ENCODE measurements around the gene ZBED3.
"Not testable (repeated sequence)": the region's sequence is repeated elsewhere in the genome, so short reads cannot be mapped to it uniquely, and the experiment has no call there.

ZBED3 gene

DNA sequence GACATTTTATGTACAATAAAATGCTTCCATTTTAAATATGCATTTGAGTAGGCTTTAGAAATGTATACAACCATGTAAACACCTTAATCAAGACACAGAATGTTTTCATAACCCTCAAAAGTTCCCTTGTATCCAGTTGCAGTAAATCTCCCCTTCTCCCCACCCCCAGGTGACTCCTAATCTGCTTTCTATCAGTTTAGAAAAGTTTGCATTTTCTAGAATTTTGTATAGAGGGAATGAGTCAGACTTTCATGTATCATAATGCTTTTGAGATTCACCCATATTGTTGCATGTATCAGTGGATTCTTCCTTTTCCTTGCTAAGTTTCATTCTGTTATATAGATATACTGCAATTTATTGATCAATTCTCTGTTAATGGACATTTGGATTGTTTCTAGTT, 17.7 kb upstream of the ZBED3 start:
- no peaks in the 10 kb centered on the region for H3K36me3 ChIP-seq (ENCODE audit: insufficient read depth, low read length)
- H3K4me3 ChIP-seq (ENCODE audit: low read depth, low read length), result no peak overlapping the region
- H3K4me1 ChIP-seq (ENCODE audit: control insufficient read depth, insufficient read depth, low read length, unreplicated experiment), result peaks cover 8% of the 10 kb centered on the region
- no peaks in the 10 kb centered on the region for H3K79me2 ChIP-seq (ENCODE audit: control insufficient read depth, insufficient read depth, low read length, unreplicated experiment)
- H3K27me3 ChIP-seq (ENCODE audit: insufficient read depth, low read length), result no peaks in the 10 kb centered on the region
- no peak overlapping the region for H3K27ac ChIP-seq (ENCODE audit: low read depth, low read length)
- no peak overlapping the region for H2AFZ ChIP-seq (ENCODE audit: low read length, unreplicated experiment)

DNA sequence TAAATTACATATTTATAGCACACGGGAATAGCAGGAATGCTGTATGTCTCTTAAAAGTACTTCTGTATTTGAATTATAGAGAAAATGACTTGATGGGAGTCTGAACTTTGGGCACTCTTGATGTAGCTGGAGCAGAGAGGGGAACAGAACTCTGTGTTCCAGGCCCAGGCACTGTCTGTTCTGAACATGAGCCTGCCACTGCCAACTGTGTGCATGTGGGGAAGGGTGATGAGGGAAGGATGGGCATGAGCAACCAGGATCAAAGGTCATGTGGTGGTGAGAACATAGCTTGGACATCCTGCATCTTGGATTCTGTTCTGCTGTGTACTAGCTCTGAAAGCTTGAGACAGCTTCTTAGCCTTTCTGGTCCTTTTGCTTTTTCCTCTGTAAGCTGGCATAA, 16.4 kb upstream of the ZBED3 start:
- no peak overlapping the region for H3K4me3 ChIP-seq (ENCODE audit: low read depth, low read length)
- peaks cover 8% of the 10 kb centered on the region for H3K4me1 ChIP-seq (ENCODE audit: control insufficient read depth, insufficient read depth, low read length, unreplicated experiment)
- H3K27me3 ChIP-seq (ENCODE audit: insufficient read depth, low read length), result no peaks in the 10 kb centered on the region
- no peaks in the 10 kb centered on the region for H3K79me2 ChIP-seq (ENCODE audit: control insufficient read depth, insufficient read depth, low read length, unreplicated experiment)
- no peak overlapping the region for H3K27ac ChIP-seq (ENCODE audit: low read depth, low read length)
- H3K36me3 ChIP-seq (ENCODE audit: insufficient read depth, low read length), result no peaks in the 10 kb centered on the region
- no peak overlapping the region for H2AFZ ChIP-seq (ENCODE audit: low read length, unreplicated experiment)

DNA sequence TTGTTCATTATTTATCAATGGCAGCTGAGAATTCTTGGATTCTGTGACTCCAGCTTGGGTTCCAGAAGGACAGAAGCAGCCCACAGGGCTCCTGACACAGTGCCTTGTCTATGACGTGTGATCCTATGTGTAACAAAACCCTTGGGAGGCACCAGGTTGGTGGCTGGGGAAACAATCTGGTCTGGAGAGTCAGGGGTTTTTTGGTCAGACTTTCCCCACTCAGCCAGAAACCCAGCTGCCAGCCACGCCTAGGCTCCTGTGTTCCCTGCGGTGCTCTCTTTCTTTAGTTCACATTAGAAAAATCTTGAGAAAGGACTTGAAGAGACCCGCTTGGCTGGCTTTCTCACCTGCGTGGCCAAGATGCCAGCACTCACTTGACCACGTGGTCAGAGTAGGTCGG, 15.5 kb upstream of the ZBED3 start:
- peaks cover 8% of the 10 kb centered on the region for H3K4me1 ChIP-seq (ENCODE audit: control insufficient read depth, insufficient read depth, low read length, unreplicated experiment)
- H3K36me3 ChIP-seq (ENCODE audit: insufficient read depth, low read length), result no peaks in the 10 kb centered on the region
- H3K79me2 ChIP-seq (ENCODE audit: control insufficient read depth, insufficient read depth, low read length, unreplicated experiment), result no peaks in the 10 kb centered on the region
- no peak overlapping the region for H3K4me3 ChIP-seq (ENCODE audit: low read depth, low read length)
- no peak overlapping the region for H2AFZ ChIP-seq (ENCODE audit: low read length, unreplicated experiment)
- no peak overlapping the region for H3K27ac ChIP-seq (ENCODE audit: low read depth, low read length)
- no peaks in the 10 kb centered on the region for H3K27me3 ChIP-seq (ENCODE audit: insufficient read depth, low read length)

GRCh38 chr5:77101298-77101697, 14.2 kb upstream of the ZBED3 start:
- H3K36me3 ChIP-seq (ENCODE audit: insufficient read depth, low read length), result no peaks in the 10 kb centered on the region
- H3K27ac ChIP-seq (ENCODE audit: low read depth, low read length), result no peak overlapping the region
- H2AFZ ChIP-seq (ENCODE audit: low read length, unreplicated experiment), result no peak overlapping the region
- no peak overlapping the region for H3K4me3 ChIP-seq (ENCODE audit: low read depth, low read length)
- H3K4me1 ChIP-seq (ENCODE audit: control insufficient read depth, insufficient read depth, low read length, unreplicated experiment), result peaks cover 8% of the 10 kb centered on the region
- no peaks in the 10 kb centered on the region for H3K27me3 ChIP-seq (ENCODE audit: insufficient read depth, low read length)
- H3K79me2 ChIP-seq (ENCODE audit: control insufficient read depth, insufficient read depth, low read length, unreplicated experiment), result no peaks in the 10 kb centered on the region

DNA sequence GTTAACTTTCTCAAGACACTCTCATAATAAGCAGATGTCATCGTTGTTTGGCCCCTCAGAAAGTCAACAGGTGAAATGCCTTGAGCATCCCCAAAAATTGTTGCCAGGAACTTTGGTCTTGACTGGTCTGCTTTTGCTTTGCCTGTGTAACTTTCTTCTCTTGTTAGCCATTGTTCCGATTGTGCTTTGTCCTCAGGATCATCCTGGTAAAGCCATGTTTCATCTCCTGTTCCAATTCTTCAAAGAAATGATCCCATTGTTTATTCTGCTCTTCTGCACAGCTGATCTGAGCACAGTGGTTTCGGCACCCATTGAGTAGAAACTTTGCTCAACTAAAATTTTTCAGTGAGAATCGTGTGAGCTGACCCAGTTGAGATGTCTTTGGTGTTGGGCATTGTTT, 8.1 kb upstream of the ZBED3 start:
- no peak overlapping the region for H2AFZ ChIP-seq (ENCODE audit: low read length, unreplicated experiment)
- H3K4me3 ChIP-seq (ENCODE audit: low read depth, low read length), result no peak overlapping the region
- H3K27ac ChIP-seq (ENCODE audit: low read depth, low read length), result no peak overlapping the region
- no peaks in the 10 kb centered on the region for H3K79me2 ChIP-seq (ENCODE audit: control insufficient read depth, insufficient read depth, low read length, unreplicated experiment)
- H3K4me1 ChIP-seq (ENCODE audit: control insufficient read depth, insufficient read depth, low read length, unreplicated experiment), result no peaks in the 10 kb centered on the region
- no peaks in the 10 kb centered on the region for H3K36me3 ChIP-seq (ENCODE audit: insufficient read depth, low read length)
- H3K27me3 ChIP-seq (ENCODE audit: insufficient read depth, low read length), result no peaks in the 10 kb centered on the region

GRCh38 chr5:77087484-77088261, 588 bp upstream of the ZBED3 start:
- Histone ChIP-seq H3K4me3 (ENCODE audit: low read depth, low read length) (peak overlapping the region; percentile 87), H3K4me1 (ENCODE audit: control insufficient read depth, insufficient read depth, low read length, unreplicated experiment) (peaks cover 14% of the 10 kb centered on the region), H2AFZ (ENCODE audit: low read length, unreplicated experiment) (peak overlapping the region; percentile 98), H3K36me3 (ENCODE audit: insufficient read depth, low read length) (no peaks in the 10 kb centered on the region), H3K79me2 (ENCODE audit: control insufficient read depth, insufficient read depth, low read length, unreplicated experiment) (no peaks in the 10 kb centered on the region), H3K27me3 (ENCODE audit: insufficient read depth, low read length) (no peaks in the 10 kb centered on the region), H3K27ac (ENCODE audit: low read depth, low read length) (peak overlapping the region; percentile 9; the same call in 1 of the 2 replicates)

- Histone ChIP-seq H3K4me1 (ENCODE audit: control insufficient read depth, insufficient read depth, low read length, unreplicated experiment) (peaks cover 14% of the 10 kb centered on the region), H3K27ac (ENCODE audit: low read depth, low read length) (peak overlapping the region; percentile 74), H3K36me3 (ENCODE audit: insufficient read depth, low read length) (no peaks in the 10 kb centered on the region), H3K27me3 (ENCODE audit: insufficient read depth, low read length) (no peaks in the 10 kb centered on the region), H2AFZ (ENCODE audit: low read length, unreplicated experiment) (peak overlapping the region; percentile 98), H3K4me3 (ENCODE audit: low read depth, low read length) (peak overlapping the region; percentile 87), H3K79me2 (ENCODE audit: control insufficient read depth, insufficient read depth, low read length, unreplicated experiment) (no peaks in the 10 kb centered on the region)
These were observed 757 bp downstream of the ZBED3 start for GRCh38 chr5:77086368-77086688.

DNA sequence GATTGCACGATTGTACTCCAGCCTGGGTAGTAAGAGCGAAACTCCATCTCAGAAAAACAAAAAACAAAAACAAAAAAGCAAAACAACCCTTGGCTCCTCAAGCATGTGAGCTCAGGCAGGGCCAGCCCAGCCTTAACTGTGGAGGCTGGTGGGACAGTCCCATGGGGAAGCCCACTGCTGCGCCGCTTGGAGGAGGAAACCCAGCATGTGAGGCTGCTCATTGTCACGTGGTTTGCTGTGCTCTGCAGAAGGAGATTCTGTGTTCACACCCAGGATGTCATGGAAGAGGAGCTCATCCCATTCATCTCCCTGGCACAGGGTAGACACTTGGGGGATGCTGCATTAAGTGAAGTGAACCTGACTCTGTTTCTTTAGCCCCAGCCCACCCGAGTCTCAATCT, 4.0 kb downstream of the ZBED3 start:
- no peak overlapping the region for H3K4me3 ChIP-seq (ENCODE audit: low read depth, low read length)
- H3K36me3 ChIP-seq (ENCODE audit: insufficient read depth, low read length), result no peaks in the 10 kb centered on the region

DNA sequence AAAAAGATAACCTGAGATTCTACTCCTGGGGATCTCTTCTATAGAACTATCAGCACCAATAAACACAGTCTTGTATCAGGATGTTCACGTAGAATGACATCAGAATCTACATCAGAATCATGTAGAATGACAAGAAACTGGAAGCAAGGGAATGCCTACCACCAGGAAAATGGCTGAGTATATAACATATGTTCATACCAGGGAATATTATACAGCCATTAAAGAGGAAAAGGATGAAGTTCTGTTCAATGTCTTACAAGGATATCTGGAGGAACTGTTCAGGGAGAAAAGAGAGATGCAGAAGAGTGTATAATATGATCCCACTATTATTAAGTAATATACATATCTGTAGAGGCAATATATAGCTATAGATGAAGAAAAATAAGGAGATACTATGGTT, 4.8 kb downstream of the ZBED3 start:
- Histone ChIP-seq H3K27ac (ENCODE audit: low read depth, low read length) (no peak overlapping the region), H3K4me3 (ENCODE audit: low read depth, low read length) (no peak overlapping the region), H2AFZ (ENCODE audit: low read length, unreplicated experiment) (no peak overlapping the region), H3K79me2 (ENCODE audit: control insufficient read depth, insufficient read depth, low read length, unreplicated experiment) (no peaks in the 10 kb centered on the region), H3K27me3 (ENCODE audit: insufficient read depth, low read length) (no peaks in the 10 kb centered on the region), H3K4me1 (ENCODE audit: control insufficient read depth, insufficient read depth, low read length, unreplicated experiment) (peaks cover 6% of the 10 kb centered on the region), H3K36me3 (ENCODE audit: insufficient read depth, low read length) (no peaks in the 10 kb centered on the region)

More for the DNA sequence above, 4.0 kb downstream of the ZBED3 start:
- no peaks in the 10 kb centered on the region for H3K79me2 ChIP-seq (ENCODE audit: control insufficient read depth, insufficient read depth, low read length, unreplicated experiment)
- H3K4me1 ChIP-seq (ENCODE audit: control insufficient read depth, insufficient read depth, low read length, unreplicated experiment), result peaks cover 13% of the 10 kb centered on the region
- no peak overlapping the region for H3K27ac ChIP-seq (ENCODE audit: low read depth, low read length)
- no peak overlapping the region for H2AFZ ChIP-seq (ENCODE audit: low read length, unreplicated experiment)
- no peaks in the 10 kb centered on the region for H3K27me3 ChIP-seq (ENCODE audit: insufficient read depth, low read length)

- no peak overlapping the region for H2AFZ ChIP-seq (ENCODE audit: low read length, unreplicated experiment)
- H3K27ac ChIP-seq (ENCODE audit: low read depth, low read length), result no peak overlapping the region
- H3K79me2 ChIP-seq (ENCODE audit: control insufficient read depth, insufficient read depth, low read length, unreplicated experiment), result no peaks in the 10 kb centered on the region
These were observed 6.2 kb downstream of the ZBED3 start for GRCh38 chr5:77080905-77081304.

DNA sequence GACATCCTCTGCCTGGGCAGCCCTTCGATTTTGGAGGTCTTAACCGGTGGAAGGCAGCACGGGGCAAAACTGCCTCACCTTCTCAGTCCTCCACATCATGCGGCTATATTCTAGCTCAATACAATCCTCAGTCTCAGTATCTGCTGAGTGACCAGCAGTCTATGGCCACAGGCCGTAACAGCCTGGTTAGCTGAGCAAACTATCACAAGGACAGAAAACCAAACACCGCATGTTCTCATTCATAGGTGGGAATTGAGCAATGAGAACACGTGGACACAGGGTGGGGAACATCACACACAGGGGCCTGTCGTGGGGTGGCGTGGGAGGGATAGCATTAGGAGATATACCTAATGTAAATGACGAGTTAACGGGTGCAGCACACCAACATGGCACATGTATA, 6.6 kb downstream of the ZBED3 start:
- H3K4me3 ChIP-seq (ENCODE audit: low read depth, low read length); H3K27ac ChIP-seq (ENCODE audit: low read depth, low read length); H3K79me2 ChIP-seq (ENCODE audit: control insufficient read depth, insufficient read depth, low read length, unreplicated experiment); H3K27me3 ChIP-seq (ENCODE audit: insufficient read depth, low read length); H3K36me3 ChIP-seq (ENCODE audit: insufficient read depth, low read length); H2AFZ ChIP-seq (ENCODE audit: low read length, unreplicated experiment); H3K4me1 ChIP-seq (ENCODE audit: control insufficient read depth, insufficient read depth, low read length, unreplicated experiment): not testable (repeated sequence)

More at GRCh38 chr5:77080905-77081304, 6.2 kb downstream of the ZBED3 start:
- Histone ChIP-seq H3K4me1 (ENCODE audit: control insufficient read depth, insufficient read depth, low read length, unreplicated experiment) (peaks cover 7% of the 10 kb centered on the region), H3K27me3 (ENCODE audit: insufficient read depth, low read length) (no peaks in the 10 kb centered on the region), H3K4me3 (ENCODE audit: low read depth, low read length) (no peak overlapping the region), H3K36me3 (ENCODE audit: insufficient read depth, low read length) (no peaks in the 10 kb centered on the region)

All from ACC112 (cell line).